Measurements from ENCODE around the gene POU2F3. TPM values are rescaled to one million over a fixed set of nuclear protein-coding genes. Genes with fewer than 3 reads are reported as not detected.

POU2F3 gene
- total and polyA plus RNA-seq, 2 of the 8 experiments (the other 6 are each of a cell fraction or from before 2014, with no cell fraction given): 1.0 to 2.1 TPM

GRCh38 chr11:120284272-120284671, 44.3 kb downstream of the POU2F3 start (continued):
- TF ChIP-seq CHD7 (IDR thresholded peaks at IDR 0.05; ENCODE audit: insufficient replicate concordance, low read length): no peak
- no peak for TF ChIP-seq FOSL1 (IDR thresholded peaks at IDR 0.05; ENCODE audit: insufficient read depth, low read depth, low read length)
- TF ChIP-seq JUN (IDR thresholded peaks at IDR 0.05; ENCODE audit: low read depth, low read length): no peak
